SH-SY5Y (cell line): ENCODE data around the gene ARHGAP5.

Experiments
- GATA2 ChIP-seq: IDR thresholded peaks from 2 replicates; pipeline ENCODE4 v1.6.1; 2011; ENCODE audit warnings: mild to moderate bottlenecking, low read depth, low read length
- GATA3 ChIP-seq: IDR thresholded peaks from 2 replicates; pipeline ENCODE4 v1.6.1; 2011; ENCODE audit warnings: low read depth, mild to moderate bottlenecking, low read length, moderate library complexity

ARHGAP5 gene

DNA sequence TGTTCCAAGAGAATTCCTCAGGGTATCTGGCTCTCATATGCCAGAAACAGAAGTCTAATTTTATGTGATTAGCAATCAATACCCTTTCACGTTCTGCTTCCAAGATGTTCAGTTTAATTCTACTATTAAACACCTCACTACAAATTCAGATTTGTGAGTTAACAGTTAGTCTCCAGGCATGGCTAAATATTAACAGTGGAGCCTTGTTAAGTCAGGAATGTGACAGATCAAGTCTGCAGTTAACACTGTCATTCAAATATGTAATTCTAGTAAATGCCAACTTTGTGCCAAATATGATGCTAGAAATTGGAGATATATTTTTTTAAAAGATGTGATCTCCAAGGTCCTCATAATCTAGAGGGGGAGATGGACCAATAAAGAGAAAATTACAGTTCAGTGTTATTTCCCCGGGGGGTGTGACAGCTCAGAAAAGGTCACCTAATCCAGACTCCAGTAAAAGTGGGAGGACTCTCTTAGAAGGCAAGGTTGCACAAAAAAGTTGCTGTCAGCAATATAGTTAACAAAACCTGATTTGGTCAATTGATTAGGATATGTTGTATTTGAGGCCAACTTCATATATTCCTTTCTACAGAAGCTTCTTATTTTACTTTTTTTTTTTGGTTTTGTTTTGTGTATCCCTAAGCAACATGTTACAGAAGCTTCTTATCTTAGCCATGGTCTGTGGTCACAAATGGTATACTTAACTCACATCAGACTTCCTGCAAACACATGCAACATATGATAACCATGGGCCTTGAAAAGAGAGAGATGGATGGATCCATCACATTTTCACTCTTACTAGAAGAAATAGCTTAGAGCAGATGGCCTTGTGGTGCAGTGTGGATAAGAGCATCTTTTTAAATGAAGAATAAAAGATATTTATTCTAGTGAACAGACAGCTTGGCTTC lies 106.3 kb downstream of the ARHGAP5 start:
- TF ChIP-seq GATA2 (no peak), GATA3 (no peak)

DNA sequence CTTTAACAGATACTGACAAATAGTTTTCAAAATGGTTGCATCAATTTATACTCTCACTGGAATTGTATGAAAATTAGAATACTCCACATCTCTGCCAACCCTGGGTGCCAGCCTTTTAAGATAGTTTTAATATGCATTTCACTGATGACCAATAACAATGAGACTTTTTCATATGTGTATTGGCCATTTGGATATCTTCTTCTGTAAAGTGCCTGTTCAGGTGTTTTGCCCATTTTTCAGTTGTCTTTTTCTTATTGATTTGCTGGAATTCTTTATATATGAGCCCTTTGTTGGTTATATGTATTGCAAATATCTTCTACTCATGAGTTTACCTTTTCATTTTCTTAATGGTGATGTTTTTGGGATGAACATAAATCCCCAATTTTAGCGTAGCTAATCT lies 108.0 kb downstream of the ARHGAP5 start:
- no peak for TF ChIP-seq GATA3
- TF ChIP-seq GATA2 = no peak

GRCh38 chr14:32186248-32186647 lies 109.1 kb downstream of the ARHGAP5 start:
- TF ChIP-seq GATA2 = no peak
- no peak for TF ChIP-seq GATA3

DNA sequence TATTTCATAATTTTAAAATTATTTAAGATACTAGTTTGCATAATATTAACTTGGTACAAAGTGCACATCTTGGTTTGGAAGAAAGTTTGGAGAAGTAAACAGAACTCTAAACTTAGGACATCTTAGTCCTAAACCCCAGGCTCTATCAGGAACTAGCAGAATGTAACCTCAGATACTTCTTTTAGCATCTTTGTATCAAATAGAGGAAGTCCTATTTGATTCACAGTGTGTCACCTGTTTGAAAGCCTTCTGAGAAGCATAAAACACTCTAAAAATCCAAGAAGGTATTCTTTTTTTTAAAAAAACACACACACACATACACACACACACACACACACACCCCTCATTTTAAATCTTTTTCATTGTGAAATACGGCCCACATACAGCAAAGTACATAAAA lies 112.7 kb downstream of the ARHGAP5 start:
- TF ChIP-seq GATA3 = no peak
- TF ChIP-seq GATA2 = no peak

DNA sequence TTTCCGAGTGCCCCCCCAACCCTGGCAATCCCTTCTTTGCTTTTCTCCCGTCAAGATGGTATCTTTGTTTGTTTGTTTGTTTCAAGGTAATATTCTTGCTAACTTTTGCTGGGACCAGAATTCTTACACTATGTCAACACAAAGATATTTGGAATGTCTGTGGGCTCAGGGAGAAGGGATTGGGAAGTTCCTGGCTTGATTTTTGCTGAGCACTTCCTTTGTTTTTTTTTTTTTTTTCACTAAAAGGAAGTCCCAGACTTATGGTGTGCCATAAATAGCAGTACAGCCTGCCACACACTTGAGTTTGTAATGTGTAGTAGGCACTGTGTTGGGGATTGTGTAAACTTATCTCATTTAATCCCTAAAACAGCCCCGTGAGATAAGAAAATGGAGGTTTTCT lies 113.6 kb downstream of the ARHGAP5 start:
- no peak for TF ChIP-seq GATA2
- TF ChIP-seq GATA3 = no peak

- TF ChIP-seq GATA2 = peak; percentile 72
- peak; percentile 79 for TF ChIP-seq GATA3
Observed at GRCh38 chr14:32192712-32193373, 115.7 kb downstream of the ARHGAP5 start.

- no peak for TF ChIP-seq GATA3
Observed at GRCh38 chr14:32193532-32193931, 116.4 kb downstream of the ARHGAP5 start.

- TF ChIP-seq GATA3 = no peak
- no peak for TF ChIP-seq GATA2
Observed at GRCh38 chr14:32195636-32196035, 118.5 kb downstream of the ARHGAP5 start.

GRCh38 chr14:32197919-32198318 lies 120.8 kb downstream of the ARHGAP5 start:
- TF ChIP-seq GATA2 = no peak
- no peak for TF ChIP-seq GATA3

- TF ChIP-seq GATA2 (no peak), GATA3 (no peak)
Observed at GRCh38 chr14:32200368-32201192, 123.5 kb downstream of the ARHGAP5 start.

DNA sequence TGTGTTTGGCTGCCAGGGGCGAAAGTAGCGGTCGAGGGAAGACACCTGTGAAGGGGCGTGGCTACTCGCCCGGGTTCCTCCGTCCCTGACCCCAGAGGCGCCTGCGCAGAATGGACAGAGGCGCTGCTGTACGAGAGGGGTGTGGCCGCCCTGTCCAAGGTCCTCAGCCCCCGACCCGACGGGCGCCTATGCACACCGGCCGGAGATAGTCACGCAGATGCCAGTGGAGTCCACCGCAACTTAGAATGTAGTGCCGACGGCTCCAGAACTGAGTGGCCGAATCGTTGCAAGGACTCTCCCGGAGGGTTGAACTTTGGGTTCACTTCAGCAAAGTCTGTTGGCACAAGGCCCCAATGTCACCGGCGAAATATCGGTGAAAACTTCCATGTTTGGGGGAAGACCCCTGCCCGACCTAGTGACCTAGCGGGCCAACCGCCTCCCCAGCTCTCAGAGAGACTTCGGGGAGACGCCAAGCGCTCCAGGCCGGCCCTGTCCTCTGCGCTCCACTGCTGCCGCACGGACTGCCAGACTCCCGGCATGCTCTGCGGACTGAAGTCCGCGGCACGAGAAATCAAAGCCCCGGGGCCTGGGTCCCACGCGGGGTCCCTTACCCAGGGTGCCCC lies 124.2 kb downstream of the ARHGAP5 start:
- no peak for TF ChIP-seq GATA2
- TF ChIP-seq GATA3 = no peak

DNA sequence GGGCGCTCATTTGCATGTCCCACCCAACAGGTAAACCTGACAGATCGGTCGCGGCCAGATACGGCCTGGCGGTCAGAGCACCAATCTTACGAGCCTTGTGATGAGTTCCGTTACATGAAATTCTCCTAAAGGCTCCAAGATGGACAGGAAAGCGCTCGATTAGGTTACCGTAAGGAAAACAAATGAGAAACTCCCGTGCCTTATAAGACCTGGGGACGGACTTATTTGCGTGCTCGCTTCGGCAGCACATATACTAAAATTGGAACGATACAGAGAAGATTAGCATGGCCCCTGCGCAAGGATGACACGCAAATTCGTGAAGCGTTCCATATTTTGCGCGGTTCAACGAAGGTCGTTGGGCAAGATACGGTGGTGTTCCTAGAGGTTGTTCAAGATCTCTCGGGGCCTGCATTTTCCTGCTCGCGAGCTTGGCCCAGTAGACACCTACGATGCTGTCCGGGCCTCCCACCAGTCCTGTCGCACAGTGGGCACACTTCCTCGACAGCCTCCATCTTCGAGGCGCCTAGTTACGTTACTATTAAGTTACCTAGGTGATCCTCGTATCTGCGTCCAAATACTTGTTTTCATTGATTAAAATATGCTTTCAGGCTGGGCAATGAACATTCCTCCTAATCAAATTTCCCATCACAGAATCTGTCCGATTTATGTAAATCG lies 124.8 kb downstream of the ARHGAP5 start, which contains the start of gene RNU6-7:
Gene RNU6-7, plus strand, starts transcription at position 230 of the 675 bp plus-strand sequence.
- TF ChIP-seq GATA2 (no peak; the same call in 1 of the 2 replicates), GATA3 (no peak)

GRCh38 chr14:32202491-32202997 lies 125.4 kb downstream of the ARHGAP5 start:
- TF ChIP-seq GATA3 = no peak
- no peak for TF ChIP-seq GATA2
